Measurements from ENCODE around the gene SIDT2. TPM values are rescaled to one million over a fixed set of nuclear protein-coding genes. Genes with fewer than 3 reads are reported as not detected.
A peak's percentile ranks its signal among the peaks of the same experiment; 100 is the strongest.

The SIDT2 gene
- total RNA-seq, 2 donors from 2014 or later: 42.0 to 88.7 TPM

DNA sequence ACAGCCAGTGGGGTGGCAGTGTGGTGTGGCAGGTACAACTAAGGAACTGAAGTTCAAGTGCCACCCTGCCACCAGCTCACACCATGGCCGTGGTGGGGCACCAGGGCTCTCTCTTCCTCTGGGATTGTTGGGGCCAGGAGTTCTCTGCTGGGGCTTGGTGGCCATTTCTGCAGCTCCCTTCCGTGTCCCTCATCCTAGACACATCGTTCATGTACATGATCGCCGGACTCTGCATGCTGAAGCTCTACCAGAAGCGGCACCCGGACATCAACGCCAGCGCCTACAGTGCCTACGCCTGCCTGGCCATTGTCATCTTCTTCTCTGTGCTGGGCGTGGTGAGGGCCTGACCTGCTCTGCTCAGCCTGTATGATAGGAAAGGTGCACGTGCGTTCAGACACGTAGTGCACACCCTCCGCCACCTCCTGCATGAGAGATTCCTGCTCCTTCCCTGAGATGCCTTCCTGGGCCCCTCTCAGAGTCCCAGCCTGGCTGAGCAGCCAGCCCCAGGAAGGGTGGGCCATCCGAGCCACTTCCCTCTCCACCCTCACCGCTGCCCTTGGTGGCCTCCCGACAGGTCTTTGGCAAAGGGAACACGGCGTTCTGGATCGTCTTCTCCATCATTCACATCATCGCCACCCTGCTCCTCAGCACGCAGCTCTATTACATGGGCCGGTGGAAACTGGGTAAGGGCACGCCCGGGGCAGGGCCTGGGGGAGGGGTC is 13.3 kb downstream of the SIDT2 start:
- TF ChIP-seq, protein P1, sequence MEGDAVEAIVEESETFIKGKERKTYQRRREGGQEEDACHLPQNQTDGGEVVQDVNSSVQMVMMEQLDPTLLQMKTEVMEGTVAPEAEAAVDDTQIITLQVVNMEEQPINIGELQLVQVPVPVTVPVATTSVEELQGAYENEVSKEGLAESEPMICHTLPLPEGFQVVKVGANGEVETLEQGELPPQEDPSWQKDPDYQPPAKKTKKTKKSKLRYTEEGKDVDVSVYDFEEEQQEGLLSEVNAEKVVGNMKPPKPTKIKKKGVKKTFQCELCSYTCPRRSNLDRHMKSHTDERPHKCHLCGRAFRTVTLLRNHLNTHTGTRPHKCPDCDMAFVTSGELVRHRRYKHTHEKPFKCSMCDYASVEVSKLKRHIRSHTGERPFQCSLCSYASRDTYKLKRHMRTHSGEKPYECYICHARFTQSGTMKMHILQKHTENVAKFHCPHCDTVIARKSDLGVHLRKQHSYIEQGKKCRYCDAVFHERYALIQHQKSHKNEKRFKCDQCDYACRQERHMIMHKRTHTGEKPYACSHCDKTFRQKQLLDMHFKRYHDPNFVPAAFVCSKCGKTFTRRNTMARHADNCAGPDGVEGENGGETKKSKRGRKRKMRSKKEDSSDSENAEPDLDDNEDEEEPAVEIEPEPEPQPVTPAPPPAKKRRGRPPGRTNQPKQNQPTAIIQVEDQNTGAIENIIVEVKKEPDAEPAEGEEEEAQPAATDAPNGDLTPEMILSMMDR (IDR thresholded peaks at IDR 0.05): no peak
- no peak for TF ChIP-seq POLR2A (IDR thresholded peaks at IDR 0.05)
- Histone ChIP-seq H3K4me3 (no peak overlapping the region), H3K36me3 (replicated peaks in 1 of 2; ENCODE audit: insufficient read depth in 1 of 2, low read depth in 2 of 2) (peaks cover 0 to 29% of the 10 kb centered on the region in 2 donors), H3K27ac (no peak overlapping the region), H3K9me3 (no peaks in the 10 kb centered on the region), H3K4me1 (peaks cover 37% of the 10 kb centered on the region), H3K27me3 (no peaks in the 10 kb centered on the region)
- ATAC-seq: no peak
- DNase-seq: peak in 1 of 4 donors; percentile 10
- intact Hi-C loops (cut with DNase I): no loop called here
- WGBS, 2 donors: 91 to 98% methylated on average over 13 to 23 of the region's 26 CpGs

DNA sequence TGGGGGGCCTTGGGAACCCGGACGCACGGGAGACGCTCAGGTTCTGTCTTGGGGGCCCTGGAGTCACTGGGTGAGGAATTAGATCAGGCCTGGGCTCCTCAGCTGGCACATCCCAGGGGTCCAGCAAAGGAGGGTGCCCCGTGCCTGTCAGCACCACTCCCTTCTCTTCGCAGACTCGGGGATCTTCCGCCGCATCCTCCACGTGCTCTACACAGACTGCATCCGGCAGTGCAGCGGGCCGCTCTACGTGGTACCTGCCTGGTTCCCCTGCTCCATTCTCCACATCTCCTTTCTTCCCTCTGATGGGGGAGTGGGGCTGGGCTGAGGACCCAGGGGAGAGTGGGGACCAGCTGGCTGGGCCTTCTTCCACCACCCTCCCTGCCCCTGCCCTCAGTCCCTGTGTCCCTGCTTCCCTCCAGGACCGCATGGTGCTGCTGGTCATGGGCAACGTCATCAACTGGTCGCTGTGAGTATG is 13.9 kb downstream of the SIDT2 start:
- H3K27ac ChIP-seq: no peak overlapping the region
- WGBS, 2 donors: 91 to 98% methylated on average over 10 to 16 of the region's 17 CpGs
- H3K4me1 ChIP-seq: peaks cover 35% of the 10 kb centered on the region
- no peak for ATAC-seq
- no peak for DNase-seq
- intact Hi-C loops (cut with DNase I): no loop called here
- no peaks in the 10 kb centered on the region for H3K9me3 ChIP-seq
- no peak overlapping the region for H3K4me3 ChIP-seq
- peaks cover 0 to 29% of the 10 kb centered on the region in 2 donors for H3K36me3 ChIP-seq (replicated peaks in 1 of 2; ENCODE audit: insufficient read depth in 1 of 2, low read depth in 2 of 2)
- no peaks in the 10 kb centered on the region for H3K27me3 ChIP-seq
- no peak for TF ChIP-seq POLR2A (IDR thresholded peaks at IDR 0.05)
- TF ChIP-seq, protein P1 (IDR thresholded peaks at IDR 0.05): no peak

DNA sequence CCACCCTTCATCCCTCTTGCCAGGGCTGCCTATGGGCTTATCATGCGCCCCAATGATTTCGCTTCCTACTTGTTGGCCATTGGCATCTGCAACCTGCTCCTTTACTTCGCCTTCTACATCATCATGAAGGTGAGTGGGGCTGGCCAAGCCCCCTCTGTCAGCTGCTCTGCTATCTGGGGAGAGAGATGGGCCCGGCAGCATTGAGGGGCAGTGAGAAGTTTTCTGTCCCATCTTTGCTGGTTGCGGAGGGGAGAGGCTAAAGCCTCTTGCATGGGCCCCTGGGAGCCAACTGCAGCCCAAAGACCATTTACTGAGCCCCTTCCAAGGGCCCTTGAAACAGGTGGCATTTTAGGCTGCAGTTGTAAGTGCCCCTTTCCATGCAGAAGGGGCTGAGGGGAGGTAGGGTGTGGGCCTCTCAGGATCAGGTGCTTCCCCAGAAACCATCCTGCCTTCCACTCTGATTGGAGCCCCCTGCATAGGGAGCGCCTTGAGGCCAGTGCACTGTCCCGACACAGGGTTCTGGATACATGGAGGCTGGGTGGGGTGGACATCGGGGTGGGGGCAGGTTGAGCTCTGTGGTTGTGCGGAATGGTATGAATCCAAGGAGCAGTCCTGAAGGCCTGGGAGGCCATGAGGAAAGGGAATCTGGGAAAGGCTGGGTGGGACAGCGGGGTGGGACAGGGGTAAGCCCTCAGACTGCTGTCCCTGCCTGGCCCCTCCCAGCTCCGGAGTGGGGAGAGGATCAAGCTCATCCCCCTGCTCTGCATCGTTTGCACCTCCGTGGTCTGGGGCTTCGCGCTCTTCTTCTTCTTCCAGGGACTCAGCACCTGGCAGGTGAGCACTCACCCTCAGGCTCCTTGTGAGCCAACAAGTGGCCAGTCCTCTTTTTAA is 14.8 kb downstream of the SIDT2 start:
- Histone ChIP-seq H3K4me3 (no peak overlapping the region), H3K9me3 (no peaks in the 10 kb centered on the region), H3K4me1 (peaks cover 35% of the 10 kb centered on the region), H3K36me3 (replicated peaks in 1 of 2; ENCODE audit: insufficient read depth in 1 of 2, low read depth in 2 of 2) (peaks cover 0 to 29% of the 10 kb centered on the region in 2 donors), H3K27me3 (no peaks in the 10 kb centered on the region), H3K27ac (peak overlapping the region in 1 of 4 donors; percentile 7)
- no peak for DNase-seq
- intact Hi-C loops (cut with DNase I): no loop called here
- 89 to 98% methylated on average over 11 to 14 of the region's 15 CpGs for WGBS, 2 donors
- no peak for ATAC-seq
- no peak for TF ChIP-seq POLR2A (IDR thresholded peaks at IDR 0.05)
- TF ChIP-seq, protein P1 (IDR thresholded peaks at IDR 0.05): no peak

DNA sequence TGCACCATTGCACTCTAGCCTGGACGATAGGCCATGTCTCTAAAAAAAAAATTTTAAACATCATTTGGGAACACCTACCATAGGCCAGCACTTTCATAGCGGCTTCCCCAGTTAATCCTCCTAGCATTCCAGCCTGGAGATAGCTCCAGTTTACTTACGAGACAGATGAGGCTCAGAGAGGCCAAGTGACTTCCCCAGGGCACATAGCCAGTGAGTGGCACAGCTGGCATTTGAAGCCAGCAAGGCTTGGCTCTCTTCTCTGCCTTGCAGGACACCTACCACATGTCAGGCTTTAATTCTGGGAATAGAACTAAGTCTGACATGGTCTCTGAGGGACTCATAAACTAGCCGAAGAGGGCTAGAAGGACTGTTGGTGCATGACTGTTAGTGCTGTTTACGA is 15.7 kb downstream of the SIDT2 start:
- ATAC-seq (no peak), DNase-seq (no peak)
- no peaks in the 10 kb centered on the region for H3K27me3 ChIP-seq
- WGBS, 2 donors: 71 to 89% methylated on average over 4 to 5 of the region's 5 CpGs
- peaks cover 0 to 27% of the 10 kb centered on the region in 2 donors for H3K36me3 ChIP-seq (replicated peaks in 1 of 2; ENCODE audit: insufficient read depth in 1 of 2, low read depth in 2 of 2)
- peaks cover 35% of the 10 kb centered on the region for H3K4me1 ChIP-seq
- peak overlapping the region in 1 of 4 donors; percentile 18 for H3K27ac ChIP-seq
- intact Hi-C loops (cut with DNase I): no loop called here
- TF ChIP-seq, protein P1 (IDR thresholded peaks at IDR 0.05): no peak
- TF ChIP-seq POLR2A (IDR thresholded peaks at IDR 0.05): no peak
- H3K4me3 ChIP-seq: no peak overlapping the region
- H3K9me3 ChIP-seq: no peaks in the 10 kb centered on the region

Measured in body of pancreas (tissue), 4 donors.